ENCODE data around the gene B3GAT3.

GRCh38 chr11:62614275-62614674 is 7.5 kb downstream of the B3GAT3 start:
- TF ChIP-seq CTCF (IDR thresholded peaks at IDR 0.05; ENCODE audit: borderline replicate concordance, extremely low read depth, low read length, poor library complexity, severe bottlenecking) (no peak), EZH2 (IDR thresholded peaks at IDR 0.05; ENCODE audit: borderline replicate concordance, low read depth, low read length, severe bottlenecking) (no peak)

Data from DND-41 (cell line).